ENCODE data around the gene CPT1A.

The CPT1A gene

GRCh38 chr11:68751004-68751325 is 90.8 kb downstream of the CPT1A start:
- no peak for DNase-seq

- no peak for DNase-seq
These were observed 91.3 kb downstream of the CPT1A start for GRCh38 chr11:68750195-68751003.

GRCh38 chr11:68749229-68750123 is 92.2 kb downstream of the CPT1A start:
- no peak for DNase-seq

- DNase-seq, result no peak
These were observed 93.7 kb downstream of the CPT1A start for GRCh38 chr11:68748061-68748460.

- no peak for DNase-seq
These were observed 98.2 kb downstream of the CPT1A start for GRCh38 chr11:68743539-68743938.

GRCh38 chr11:68741463-68741862 is 100.3 kb downstream of the CPT1A start:
- no peak for DNase-seq

GRCh38 chr11:68735646-68736045 is 106.1 kb downstream of the CPT1A start:
- DNase-seq, result no peak

- DNase-seq, result no peak
These were observed 106.6 kb downstream of the CPT1A start for GRCh38 chr11:68735125-68735524.

GRCh38 chr11:68734111-68734510 is 107.6 kb downstream of the CPT1A start:
- no peak for DNase-seq

GRCh38 chr11:68727783-68728182 is 113.9 kb downstream of the CPT1A start:
- no peak for DNase-seq

GRCh38 chr11:68724293-68724692 is 117.4 kb downstream of the CPT1A start:
- no peak for DNase-seq

GRCh38 chr11:68722143-68722542 is 119.6 kb downstream of the CPT1A start:
- no peak for DNase-seq

- DNase-seq, result no peak
These were observed 120.6 kb downstream of the CPT1A start for GRCh38 chr11:68721075-68721474.

GRCh38 chr11:68715456-68716122 is 126.1 kb downstream of the CPT1A start:
- no peak for DNase-seq

GRCh38 chr11:68714060-68714856 is 127.5 kb downstream of the CPT1A start:
- DNase-seq, result no peak

GRCh38 chr11:68711114-68711513 is 130.6 kb downstream of the CPT1A start:
- no peak for DNase-seq

- no peak for DNase-seq
These were observed 131.3 kb downstream of the CPT1A start for GRCh38 chr11:68710409-68710808.

- no peak for DNase-seq
These were observed 132.7 kb downstream of the CPT1A start for GRCh38 chr11:68709062-68709461.

- DNase-seq, result no peak
These were observed 134.2 kb downstream of the CPT1A start for GRCh38 chr11:68707527-68707926.

GRCh38 chr11:68704887-68705286 is 136.8 kb downstream of the CPT1A start:
- DNase-seq, result no peak

All from SHP77 (cell line).